ENCODE measurements around the gene CHRNA7.

GRCh38 chr15:32108661-32109060 is 78.3 kb downstream of the CHRNA7 start:
- no peak for TF ChIP-seq REST (IDR thresholded peaks at IDR 0.05; ENCODE audit: low read depth)
- TF ChIP-seq CEBPB (IDR thresholded peaks at IDR 0.05) = no peak
- TF ChIP-seq TAF1 (IDR thresholded peaks at IDR 0.05; ENCODE audit: low read depth) = no peak
- no peak for TF ChIP-seq EP300 (IDR thresholded peaks at IDR 0.05; ENCODE audit: borderline replicate concordance)
- no peak for TF ChIP-seq MAX (IDR thresholded peaks at IDR 0.05)
- TF ChIP-seq TCF12 (IDR thresholded peaks at IDR 0.05; ENCODE audit: low read depth) = no peak
- no peak for TF ChIP-seq RAD21 (IDR thresholded peaks at IDR 0.05; ENCODE audit: low read depth)
- no peak for TF ChIP-seq CREB1 (IDR thresholded peaks at IDR 0.05; ENCODE audit: low read depth)
- no peak for TF ChIP-seq USF1 (IDR thresholded peaks at IDR 0.05)
- TF ChIP-seq TEAD4 (IDR thresholded peaks at IDR 0.05) = no peak
- no peak for TF ChIP-seq FOXM1 (IDR thresholded peaks at IDR 0.05; ENCODE audit: borderline replicate concordance, low read depth)
- no peak for TF ChIP-seq ZBTB7A (IDR thresholded peaks at IDR 0.05; ENCODE audit: low read depth)
- TF ChIP-seq YY1 (IDR thresholded peaks at IDR 0.05; ENCODE audit: low read depth) = no peak
